HG03565 (cell line): Measurements from ENCODE around the gene HSPA12B.

Experiments used
- ATAC-seq: cut with Tn5 transposase; IDR thresholded peaks from one replicate; pipeline ENCODE4 v1.9.1; 2021; ENCODE audit warnings: mild to moderate bottlenecking, moderate library complexity; ENCODE audit not compliant: unreplicated experiment

The HSPA12B gene, protein sequence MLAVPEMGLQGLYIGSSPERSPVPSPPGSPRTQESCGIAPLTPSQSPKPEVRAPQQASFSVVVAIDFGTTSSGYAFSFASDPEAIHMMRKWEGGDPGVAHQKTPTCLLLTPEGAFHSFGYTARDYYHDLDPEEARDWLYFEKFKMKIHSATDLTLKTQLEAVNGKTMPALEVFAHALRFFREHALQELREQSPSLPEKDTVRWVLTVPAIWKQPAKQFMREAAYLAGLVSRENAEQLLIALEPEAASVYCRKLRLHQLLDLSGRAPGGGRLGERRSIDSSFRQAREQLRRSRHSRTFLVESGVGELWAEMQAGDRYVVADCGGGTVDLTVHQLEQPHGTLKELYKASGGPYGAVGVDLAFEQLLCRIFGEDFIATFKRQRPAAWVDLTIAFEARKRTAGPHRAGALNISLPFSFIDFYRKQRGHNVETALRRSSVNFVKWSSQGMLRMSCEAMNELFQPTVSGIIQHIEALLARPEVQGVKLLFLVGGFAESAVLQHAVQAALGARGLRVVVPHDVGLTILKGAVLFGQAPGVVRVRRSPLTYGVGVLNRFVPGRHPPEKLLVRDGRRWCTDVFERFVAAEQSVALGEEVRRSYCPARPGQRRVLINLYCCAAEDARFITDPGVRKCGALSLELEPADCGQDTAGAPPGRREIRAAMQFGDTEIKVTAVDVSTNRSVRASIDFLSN

DNA sequence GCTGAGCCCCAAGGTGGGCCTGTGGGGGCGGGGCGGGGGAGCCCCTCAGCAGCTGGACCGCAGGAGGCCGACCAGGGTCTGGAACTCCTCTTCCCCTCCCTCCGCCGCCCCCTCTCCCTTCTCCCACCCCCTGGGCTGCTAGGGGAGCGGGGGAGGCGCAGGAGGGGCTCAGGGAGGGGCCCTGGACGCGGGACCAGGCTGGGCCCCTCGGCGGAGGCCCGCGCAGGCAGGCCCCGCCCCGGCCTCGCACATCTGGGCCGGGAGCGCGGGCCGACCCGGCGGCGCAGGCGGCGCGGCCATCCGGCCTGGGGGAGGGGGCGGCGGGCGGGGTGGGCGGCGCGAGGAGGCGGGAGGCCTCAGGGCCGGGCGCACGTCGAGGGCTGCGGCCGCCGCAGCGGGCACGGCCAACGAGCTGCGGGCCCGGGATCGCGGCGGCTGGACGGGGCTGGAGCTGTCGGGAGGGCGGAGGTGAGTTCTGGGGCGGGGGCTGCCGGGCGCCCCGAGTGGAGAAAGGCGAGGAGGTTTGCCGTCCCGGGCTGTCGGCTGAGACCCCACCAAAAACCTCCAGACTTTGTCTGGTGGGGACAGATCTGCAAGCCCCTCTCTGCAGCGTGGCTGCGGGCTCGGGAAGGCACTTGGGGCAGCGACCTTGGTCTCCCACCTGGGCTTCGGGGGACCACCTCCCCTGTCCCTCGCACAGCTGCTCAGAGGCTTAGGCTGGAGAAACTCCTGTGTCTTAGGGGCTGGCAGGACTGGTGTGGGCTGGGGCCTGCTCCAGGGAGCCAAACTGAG, at the start of gene HSPA12B:
Gene HSPA12B, plus strand, starts transcription at position 359 of the 792 bp plus-strand sequence. CDS start 5,990 bp downstream, outside the sequence.
- no peak for ATAC-seq

DNA sequence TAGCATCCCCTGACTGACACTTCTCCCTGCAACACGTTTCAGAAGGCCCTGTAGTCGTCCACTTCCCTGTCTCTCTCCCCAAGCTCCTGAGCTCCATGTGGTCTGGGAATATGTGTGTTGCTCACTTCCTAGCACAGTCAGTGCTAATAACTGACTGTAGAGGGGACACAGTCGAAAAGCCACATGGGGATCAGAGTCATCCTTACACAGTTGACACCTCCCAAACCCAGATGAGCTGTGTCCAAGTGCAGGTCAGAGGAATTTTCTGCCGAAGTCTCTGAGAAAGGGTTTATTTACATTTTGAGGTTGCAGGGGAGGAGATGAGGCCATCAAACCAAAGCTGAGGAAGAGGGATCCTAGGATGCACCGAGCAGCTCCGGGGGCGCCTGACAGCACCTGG, 47.1 kb upstream of the HSPA12B start:
- ATAC-seq = no peak

DNA sequence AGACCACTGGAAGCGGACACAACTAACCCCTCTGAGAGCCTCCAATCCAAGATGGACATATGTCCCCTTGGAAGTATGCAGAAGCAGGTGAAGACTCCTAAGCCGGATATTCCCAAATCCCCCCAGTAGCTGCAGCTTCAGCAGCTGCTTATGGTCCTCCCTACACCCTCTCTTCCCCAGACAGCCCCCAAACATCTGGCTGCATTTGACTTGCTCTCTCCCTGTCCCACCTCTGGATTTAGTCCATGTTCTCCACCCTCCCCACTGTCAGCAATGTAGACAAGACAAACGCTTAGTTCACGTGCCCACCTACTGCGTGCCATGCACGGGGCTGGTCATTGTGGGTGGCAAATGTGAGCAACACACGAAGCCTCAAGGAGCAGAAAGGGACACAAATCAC, 46.1 kb upstream of the HSPA12B start:
- no peak for ATAC-seq

DNA sequence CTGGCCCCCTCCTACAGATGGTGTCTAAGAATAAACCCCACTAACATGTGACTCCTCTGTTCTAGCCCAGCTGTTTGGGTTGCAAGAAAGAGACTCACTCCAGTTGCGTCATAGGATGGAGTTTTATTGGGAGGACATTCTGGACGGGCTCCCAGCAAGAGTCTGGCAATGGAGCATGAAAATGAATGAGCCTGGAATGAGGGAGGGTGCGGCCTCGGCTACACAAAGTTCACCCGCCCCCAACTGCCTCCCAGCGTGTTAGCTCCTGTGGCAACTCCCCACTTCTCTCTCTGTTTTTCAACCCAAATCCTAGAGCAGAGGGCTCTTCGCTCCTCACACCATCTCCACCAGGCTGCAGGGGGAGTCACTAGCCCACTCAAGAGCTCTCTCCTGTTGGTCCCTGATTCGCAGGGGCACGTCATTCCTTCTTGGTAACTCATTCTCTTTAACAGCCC, 45.6 kb upstream of the HSPA12B start:
- no peak for ATAC-seq

DNA sequence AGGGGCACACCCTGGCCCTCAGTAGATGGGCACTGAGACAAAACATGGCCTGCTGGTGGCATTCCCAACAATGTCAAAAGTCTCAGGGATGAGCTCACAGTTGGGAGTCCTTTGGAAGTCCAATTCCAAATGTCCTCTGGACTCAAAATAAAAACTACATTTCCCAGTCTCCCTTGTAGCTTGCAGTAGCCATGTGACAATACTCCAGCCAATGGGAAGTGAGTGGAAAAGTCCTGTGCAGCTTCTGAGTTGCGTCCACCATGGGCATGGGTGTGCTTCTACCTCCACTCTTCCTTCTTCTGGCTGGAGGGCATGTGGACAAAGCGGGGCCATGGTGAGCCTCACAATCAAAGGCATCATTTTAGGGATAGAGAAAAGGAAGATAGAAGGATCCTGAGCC, 44.8 kb upstream of the HSPA12B start:
- no peak for ATAC-seq

DNA sequence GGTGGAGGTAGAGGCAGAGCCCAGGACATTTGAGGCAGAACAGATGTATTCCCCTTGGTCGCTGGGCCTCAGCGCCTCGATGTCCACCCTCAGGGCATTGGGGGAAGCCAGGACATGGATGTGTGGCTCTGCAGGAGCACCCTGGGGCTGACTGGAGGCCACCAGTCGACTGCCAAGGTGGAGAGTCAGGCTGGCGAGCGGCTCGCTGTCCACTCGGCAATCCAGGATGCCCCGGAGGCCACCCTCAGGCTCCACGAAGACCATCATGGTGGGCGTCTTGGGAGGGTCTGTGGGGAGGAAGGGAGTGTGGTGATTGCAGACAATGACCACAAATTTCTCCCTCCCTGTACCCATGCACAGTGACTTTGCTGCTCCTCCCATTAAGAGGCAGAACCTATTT, 42.5 kb upstream of the HSPA12B start:
- ATAC-seq = no peak

DNA sequence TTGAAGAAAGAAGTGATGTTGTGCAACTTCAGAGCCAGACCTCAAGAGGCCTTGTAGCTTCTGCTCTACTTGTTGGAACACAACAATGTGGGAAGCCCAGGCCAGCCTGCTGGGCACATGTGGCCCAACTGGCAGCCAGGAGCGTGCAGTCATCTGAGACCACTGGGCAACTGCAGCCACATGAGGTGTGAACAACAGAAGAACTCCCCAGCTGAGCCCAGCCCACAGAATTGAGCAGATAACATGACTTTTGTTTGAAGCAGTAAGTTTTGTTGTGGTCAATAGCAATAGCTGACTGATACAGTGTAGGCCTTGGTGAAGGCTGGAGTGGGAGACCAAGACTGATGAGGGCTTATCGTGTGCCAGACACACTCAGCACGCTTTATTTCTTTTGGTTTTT, 42.1 kb upstream of the HSPA12B start:
- no peak for ATAC-seq

DNA sequence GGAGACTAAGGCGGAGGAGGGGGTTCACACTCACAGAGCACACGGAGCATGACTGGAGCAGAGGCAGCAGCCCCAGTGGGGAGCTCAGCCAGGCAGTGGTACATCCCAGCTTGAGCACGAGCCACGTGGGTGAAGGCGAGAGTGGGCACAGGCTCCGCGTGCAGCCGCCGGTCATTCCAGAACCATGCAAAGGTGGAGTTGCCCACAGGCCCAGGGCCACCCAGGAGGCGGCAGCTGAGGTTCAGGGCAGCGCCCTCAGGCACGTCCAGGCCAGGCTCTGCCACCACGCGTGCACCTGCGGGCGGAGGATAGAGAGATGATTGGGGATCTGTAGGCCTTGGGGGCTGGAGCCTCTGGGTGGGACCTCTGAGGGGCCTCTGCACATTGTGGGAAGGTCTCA, 41.2 kb upstream of the HSPA12B start:
- ATAC-seq = no peak

DNA sequence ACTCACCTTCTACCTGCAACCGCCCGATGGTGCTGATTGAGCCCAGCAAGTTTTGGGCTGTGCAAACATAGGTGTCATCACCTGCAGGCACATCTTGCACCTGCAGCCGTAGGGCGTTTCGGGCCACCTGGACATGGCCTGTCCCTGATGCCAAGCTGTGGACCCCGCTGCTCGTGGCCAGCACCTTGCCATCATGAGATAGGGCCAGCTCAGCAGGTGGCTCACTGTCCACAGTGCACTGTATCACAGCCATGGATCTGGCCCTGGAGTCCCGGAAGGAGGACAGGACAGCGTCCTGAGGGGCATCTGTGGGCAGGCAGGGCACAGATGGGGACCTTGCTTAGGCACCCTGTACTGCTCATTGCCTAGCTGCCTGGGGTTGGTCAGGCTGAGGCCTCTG, 40.6 kb upstream of the HSPA12B start:
- ATAC-seq = no peak

DNA sequence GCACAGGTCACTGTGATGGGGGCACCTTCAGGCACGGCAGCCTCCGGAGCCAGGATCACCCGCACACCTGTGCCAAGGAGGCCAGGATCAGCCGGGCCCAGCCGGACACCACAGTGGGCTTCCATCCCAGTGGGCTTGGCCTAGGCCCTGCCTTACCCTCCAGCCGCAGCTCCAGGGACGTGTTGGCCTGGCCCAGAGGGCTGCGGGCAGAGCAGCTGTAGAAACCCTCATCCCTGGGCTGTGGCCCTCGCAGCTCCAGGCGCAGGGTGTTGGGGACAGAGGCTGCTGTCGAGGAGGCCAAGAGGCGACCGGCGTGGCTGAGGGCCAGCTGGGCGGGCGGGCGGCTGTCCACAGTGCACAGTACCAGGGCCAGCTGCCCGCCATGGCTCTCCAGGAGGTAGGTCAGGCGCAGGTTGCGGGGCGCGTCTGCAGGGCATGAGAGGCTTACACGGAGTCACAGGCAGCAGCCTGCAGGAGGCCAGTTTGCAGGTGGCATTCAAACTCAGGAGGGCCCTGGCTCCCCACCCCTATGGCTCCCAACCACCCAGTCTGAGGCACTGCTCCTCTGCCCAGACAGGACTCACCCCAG, 39.7 kb upstream of the HSPA12B start:
- ATAC-seq = no peak

DNA sequence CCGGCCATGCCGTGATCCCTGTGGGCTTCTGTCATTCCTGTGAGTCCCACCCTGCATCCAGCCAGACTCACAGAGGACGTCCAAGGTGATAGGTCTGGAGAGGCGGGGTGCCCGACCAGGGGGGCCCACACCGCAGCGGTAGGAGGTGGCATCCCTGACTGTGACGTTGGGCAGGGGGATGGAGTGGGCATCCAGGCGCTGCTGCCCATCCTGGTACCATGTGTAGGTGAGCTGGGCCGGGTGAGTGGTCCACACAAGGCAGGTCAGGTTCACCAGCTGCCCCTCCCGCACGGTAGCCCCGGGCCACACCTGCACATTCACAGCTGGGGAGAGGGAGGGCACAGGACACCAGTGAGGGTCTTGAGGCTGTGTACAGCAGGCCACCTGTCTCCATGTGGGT, 39.1 kb upstream of the HSPA12B start:
- ATAC-seq = no peak

DNA sequence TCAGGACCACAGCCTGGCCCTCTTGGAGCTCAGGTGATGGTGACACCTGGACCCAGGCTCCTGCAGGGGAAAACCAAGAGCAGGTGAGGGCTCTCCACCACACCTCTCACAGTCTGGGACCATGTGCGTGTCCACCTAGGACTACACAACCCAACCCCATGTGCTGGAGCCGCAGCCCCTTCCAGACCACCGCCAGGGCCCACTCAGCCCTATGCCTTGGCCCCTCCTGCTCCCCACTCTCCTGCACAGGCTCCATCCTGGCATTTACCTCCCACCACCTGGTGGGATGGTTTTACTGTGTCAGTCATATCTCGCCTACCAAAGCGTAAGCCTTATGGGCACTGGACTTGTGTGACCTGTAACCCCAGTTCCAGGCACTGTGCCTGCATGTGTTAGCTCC, 37.6 kb upstream of the HSPA12B start:
- ATAC-seq = no peak

DNA sequence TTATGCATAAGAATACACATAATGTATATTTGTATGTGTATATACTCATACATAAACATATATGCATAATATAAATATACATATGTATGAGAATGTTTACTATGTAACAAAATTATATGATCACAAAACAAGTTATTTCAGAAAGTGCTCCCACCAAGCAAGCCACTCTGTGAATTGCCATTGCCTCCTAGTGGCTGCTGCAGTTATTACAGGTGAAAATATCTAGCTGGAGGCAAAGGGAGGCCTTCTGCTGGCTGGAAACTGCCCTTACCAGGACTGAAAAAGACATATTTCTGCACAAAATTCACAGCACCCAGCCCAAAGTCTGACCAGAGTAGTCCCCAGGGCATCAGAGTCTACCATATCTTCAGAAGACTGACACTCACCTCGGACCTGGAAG, 36.3 kb upstream of the HSPA12B start:
- ATAC-seq = no peak

DNA sequence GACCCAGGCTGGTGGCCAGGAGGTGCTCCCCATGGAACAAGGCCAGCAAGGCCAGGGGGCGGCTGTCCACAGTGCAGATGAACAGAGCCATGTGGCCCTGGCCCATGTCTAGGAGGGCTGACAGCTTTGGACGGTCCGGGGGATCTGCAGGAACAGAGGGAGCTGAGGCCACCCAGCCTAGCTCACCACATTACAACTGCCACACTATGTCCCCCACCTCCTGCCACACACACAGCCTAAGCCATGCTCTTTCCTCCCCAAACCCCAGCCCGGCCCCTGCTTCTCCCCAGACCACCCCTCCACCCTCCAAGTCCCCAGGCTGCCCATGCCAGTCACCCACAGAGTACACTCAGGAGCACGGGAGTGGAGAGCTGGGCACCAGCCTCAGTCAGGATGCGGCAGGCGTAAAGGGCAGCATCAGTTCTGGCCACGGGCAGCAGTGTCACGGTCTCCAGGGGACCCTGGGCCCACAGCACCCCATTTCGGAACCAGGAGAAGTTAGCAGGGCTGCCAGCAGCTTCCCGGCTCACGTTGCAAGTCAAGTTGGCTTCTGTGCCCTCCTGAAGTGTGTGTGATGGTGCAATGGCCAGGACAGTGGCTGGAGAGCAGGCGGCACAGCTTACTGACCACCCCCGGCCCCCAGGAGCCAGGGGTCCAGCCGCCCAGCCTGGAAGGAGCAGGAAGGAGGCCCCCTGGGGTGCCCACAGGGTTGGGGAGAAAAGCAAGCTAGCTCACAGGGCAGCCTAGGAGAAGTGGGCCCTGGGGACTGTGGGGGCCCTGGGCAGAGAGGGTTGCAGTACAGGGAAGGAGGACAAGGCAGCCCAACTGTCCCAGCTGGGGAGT, 35.5 kb upstream of the HSPA12B start:
- no peak for ATAC-seq

DNA sequence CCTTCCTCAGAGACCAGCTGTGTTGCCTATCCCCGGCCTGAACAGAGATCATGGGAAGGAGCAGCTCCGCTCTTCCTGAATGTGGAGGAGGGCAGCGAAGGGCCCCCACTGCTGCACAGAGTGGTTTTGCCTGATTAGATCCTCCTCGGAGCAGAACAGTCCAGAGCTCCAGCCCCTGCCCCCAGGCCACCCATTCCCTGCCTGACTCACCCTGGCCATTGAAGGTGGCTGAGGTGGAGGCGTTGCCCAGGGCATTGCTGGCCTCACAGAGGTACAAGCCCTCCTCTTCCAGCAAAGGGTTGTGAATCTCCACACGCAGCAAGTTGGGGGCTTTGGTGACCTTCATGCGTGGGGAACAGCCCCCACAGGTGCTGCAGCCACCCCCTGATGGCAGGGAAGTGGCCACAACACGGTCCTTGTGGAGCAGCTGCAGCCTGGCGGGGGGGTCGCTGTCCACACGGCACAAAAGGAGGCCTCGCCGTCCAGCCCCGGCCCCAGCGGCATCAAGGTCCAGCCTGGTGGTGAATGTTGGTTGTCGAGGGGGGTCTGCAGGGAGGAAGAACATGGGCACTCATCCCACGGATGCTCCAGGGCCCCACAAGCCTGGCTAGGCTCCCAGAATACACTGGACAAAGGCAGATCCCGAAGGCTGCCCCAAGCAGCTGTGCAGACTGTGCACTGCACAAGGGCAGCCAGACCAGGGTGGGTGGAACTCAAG, 34.7 kb upstream of the HSPA12B start:
- no peak for ATAC-seq

DNA sequence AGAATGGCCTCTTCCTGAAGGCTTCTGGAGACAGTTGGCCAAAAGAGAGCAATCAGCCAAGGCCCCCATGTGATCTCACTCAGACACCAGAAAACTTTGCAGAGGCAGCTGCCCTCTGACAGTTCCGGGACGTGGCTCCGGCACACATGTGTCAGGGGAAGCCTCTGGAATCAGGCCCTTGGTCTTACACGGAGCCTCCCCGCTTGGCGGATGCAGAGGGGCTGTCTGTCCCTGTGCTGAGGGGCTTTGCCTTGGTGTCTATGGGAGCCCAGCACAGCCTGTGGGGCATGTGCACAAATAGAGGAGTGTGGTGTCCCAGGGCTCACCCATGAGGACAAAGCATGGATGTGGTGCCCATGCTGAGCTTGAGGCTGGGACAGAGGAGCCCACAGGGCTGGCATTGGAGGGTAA, 33.9 kb upstream of the HSPA12B start:
- ATAC-seq = no peak

DNA sequence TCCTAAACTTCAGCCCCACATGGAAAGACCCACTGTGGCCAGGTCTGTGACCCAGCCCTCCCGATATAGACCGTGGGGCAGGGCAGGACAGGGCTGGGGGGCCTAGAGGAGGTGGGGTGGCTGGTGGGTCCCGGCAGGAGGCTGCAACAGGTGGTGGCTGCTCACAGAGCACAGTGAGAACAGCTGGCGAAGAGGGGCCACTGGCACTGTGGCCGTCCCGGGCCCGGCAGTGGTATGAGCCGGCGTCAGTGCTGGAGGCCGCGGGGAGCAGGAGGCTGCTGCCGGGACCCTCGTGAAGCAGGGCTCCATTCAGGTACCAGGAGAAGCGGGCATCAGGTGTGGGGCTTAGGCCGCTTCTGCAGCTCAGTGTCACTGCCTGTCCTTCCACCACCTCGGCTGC, 33.4 kb upstream of the HSPA12B start:
- no peak for ATAC-seq

DNA sequence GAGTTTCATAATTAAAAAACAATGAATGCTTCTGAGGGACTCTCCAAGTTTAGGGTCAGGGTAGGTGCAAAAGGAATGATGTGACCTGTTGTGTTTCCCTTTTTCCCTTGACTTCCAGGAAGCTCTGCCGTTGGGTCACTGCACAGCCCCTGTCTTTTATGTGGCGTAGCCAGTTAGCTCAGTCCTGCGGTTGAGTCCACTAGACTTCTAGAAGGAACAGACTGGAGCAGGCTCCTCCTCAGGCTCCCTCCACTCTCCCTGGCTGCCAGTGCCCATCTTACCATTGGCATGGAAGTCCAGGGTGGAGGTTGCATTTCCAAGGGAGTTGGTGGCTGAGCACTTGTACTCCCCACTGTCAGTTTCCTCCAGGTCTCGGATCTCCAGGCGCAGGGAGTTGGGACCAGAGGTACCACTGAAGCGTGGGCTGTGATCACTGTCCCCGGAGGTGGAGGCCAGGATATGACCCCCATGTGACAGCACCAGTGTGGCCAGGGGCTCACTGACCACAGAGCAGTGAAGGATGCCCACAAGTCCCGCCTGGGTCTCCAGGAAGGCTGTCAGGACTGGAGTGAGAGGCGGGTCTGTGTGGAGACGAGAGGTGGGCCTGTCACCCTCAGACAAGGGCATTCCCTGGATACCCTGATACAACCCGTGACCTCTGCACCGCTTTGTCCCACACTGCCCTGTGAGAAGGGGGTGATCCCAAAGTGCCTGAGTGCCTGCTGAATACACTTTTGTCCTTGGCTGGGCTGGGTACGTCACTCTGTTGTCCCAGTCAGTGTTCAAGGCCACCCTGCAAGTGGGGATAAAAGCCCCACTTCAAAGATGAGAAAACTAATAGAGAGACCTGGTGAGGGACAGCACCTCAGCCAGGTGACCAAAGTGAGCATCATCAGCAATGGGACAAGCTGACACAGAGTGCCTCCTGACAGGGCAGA, 31.2 kb upstream of the HSPA12B start:
- ATAC-seq = no peak
